ENCODE results near the gene RINT1. TPM values are rescaled to one million over a fixed set of nuclear protein-coding genes. Genes with fewer than 3 reads are reported as not detected.
A peak's percentile ranks its signal among the peaks of the same experiment; 100 is the strongest.

Gene RINT1
- total RNA-seq, 1 experiment from 2014 or later: 26.6 TPM

- TF ChIP-seq, protein P1, sequence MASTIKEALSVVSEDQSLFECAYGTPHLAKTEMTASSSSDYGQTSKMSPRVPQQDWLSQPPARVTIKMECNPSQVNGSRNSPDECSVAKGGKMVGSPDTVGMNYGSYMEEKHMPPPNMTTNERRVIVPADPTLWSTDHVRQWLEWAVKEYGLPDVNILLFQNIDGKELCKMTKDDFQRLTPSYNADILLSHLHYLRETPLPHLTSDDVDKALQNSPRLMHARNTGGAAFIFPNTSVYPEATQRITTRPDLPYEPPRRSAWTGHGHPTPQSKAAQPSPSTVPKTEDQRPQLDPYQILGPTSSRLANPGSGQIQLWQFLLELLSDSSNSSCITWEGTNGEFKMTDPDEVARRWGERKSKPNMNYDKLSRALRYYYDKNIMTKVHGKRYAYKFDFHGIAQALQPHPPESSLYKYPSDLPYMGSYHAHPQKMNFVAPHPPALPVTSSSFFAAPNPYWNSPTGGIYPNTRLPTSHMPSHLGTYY (CRISPR knock-in tag; IDR thresholded peaks at IDR 0.05): no peak
- TF ChIP-seq RORB (CRISPR knock-in tag; IDR thresholded peaks at IDR 0.05) (no peak), ZNF512 (CRISPR knock-in tag; IDR thresholded peaks at IDR 0.05; ENCODE audit: borderline replicate concordance) (no peak), GABPB1 (CRISPR knock-in tag; IDR thresholded peaks at IDR 0.05) (0 out of 2 replicates have a peak, but pooled peaks have one; percentile 9), ZNF219 (CRISPR knock-in tag; IDR thresholded peaks at IDR 0.05; ENCODE audit: borderline replicate concordance) (no peak), TEAD1 (CRISPR knock-in tag; IDR thresholded peaks at IDR 0.05) (peak; percentile 17; the same call in 1 of the 2 replicates), NFATC4 (CRISPR knock-in tag; IDR thresholded peaks at IDR 0.05) (no peak), NFYB (CRISPR knock-in tag; conservative IDR thresholded peaks at IDR 0.05; ENCODE audit: low read depth) (0 out of 2 replicates have a peak, but pooled peaks have one; percentile 7), ZNF263 (CRISPR knock-in tag; IDR thresholded peaks at IDR 0.05; ENCODE audit: low read depth) (0 out of 2 replicates have a peak, but pooled peaks have one; percentile 31), ATF3 (CRISPR knock-in tag; conservative IDR thresholded peaks at IDR 0.05) (no peak), AR (CRISPR knock-in tag; IDR thresholded peaks at IDR 0.05) (no peak), USF1 (CRISPR knock-in tag; IDR thresholded peaks at IDR 0.05) (no peak), USF2 (CRISPR knock-in tag; IDR thresholded peaks at IDR 0.05) (peak; percentile 60; the same call in 1 of the 2 replicates)
- TF ChIP-seq, protein P2, sequence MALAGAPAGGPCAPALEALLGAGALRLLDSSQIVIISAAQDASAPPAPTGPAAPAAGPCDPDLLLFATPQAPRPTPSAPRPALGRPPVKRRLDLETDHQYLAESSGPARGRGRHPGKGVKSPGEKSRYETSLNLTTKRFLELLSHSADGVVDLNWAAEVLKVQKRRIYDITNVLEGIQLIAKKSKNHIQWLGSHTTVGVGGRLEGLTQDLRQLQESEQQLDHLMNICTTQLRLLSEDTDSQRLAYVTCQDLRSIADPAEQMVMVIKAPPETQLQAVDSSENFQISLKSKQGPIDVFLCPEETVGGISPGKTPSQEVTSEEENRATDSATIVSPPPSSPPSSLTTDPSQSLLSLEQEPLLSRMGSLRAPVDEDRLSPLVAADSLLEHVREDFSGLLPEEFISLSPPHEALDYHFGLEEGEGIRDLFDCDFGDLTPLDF (CRISPR knock-in tag; IDR thresholded peaks at IDR 0.05): no peak
- TF ChIP-seq, protein P3, sequence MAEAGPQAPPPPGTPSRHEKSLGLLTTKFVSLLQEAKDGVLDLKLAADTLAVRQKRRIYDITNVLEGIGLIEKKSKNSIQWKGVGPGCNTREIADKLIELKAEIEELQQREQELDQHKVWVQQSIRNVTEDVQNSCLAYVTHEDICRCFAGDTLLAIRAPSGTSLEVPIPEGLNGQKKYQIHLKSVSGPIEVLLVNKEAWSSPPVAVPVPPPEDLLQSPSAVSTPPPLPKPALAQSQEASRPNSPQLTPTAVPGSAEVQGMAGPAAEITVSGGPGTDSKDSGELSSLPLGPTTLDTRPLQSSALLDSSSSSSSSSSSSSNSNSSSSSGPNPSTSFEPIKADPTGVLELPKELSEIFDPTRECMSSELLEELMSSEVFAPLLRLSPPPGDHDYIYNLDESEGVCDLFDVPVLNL (CRISPR knock-in tag; IDR thresholded peaks at IDR 0.05; ENCODE audit: borderline replicate concordance, low read depth): 0 out of 2 replicates have a peak, but pooled peaks have one; percentile 35
- TF ChIP-seq, protein P4, sequence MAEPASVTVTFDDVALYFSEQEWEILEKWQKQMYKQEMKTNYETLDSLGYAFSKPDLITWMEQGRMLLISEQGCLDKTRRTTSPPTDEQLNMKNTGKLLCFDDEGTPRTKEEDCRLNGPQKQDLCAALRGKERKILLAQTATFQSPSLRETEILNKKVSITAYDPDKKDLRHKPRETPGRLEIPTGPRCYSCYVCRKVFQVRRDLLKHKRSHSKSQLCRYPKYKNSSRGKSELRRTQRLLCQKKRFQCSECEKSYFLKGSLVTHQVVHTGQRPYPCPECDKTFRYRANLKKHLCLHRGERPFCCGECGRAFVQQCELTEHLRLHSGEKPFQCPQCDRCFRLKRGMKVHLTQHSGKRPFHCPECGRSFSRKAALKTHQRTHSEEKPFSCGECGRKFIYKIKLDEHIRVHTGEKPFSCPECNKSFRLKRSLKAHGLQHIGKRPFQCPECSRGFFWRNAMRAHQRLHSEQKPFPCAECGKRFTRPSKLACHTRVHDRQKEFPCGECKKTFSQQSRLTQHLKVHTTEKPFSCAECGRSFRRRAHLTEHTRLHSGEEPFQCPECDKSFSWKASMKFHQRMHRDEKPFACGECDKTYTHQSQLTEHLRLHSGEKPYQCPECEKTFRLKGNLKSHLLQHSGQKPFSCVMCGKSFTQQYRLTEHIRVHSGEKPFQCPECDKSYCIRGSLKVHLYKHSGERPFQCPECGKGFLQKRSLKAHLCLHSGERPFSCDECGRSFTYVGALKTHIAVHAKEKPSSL (CRISPR knock-in tag; conservative IDR thresholded peaks at IDR 0.05): no peak
- TF ChIP-seq, protein P5, sequence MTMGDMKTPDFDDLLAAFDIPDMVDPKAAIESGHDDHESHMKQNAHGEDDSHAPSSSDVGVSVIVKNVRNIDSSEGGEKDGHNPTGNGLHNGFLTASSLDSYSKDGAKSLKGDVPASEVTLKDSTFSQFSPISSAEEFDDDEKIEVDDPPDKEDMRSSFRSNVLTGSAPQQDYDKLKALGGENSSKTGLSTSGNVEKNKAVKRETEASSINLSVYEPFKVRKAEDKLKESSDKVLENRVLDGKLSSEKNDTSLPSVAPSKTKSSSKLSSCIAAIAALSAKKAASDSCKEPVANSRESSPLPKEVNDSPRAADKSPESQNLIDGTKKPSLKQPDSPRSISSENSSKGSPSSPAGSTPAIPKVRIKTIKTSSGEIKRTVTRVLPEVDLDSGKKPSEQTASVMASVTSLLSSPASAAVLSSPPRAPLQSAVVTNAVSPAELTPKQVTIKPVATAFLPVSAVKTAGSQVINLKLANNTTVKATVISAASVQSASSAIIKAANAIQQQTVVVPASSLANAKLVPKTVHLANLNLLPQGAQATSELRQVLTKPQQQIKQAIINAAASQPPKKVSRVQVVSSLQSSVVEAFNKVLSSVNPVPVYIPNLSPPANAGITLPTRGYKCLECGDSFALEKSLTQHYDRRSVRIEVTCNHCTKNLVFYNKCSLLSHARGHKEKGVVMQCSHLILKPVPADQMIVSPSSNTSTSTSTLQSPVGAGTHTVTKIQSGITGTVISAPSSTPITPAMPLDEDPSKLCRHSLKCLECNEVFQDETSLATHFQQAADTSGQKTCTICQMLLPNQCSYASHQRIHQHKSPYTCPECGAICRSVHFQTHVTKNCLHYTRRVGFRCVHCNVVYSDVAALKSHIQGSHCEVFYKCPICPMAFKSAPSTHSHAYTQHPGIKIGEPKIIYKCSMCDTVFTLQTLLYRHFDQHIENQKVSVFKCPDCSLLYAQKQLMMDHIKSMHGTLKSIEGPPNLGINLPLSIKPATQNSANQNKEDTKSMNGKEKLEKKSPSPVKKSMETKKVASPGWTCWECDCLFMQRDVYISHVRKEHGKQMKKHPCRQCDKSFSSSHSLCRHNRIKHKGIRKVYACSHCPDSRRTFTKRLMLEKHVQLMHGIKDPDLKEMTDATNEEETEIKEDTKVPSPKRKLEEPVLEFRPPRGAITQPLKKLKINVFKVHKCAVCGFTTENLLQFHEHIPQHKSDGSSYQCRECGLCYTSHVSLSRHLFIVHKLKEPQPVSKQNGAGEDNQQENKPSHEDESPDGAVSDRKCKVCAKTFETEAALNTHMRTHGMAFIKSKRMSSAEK (CRISPR knock-in tag; IDR thresholded peaks at IDR 0.05; ENCODE audit: borderline replicate concordance): no peak
- TF ChIP-seq, protein P6, sequence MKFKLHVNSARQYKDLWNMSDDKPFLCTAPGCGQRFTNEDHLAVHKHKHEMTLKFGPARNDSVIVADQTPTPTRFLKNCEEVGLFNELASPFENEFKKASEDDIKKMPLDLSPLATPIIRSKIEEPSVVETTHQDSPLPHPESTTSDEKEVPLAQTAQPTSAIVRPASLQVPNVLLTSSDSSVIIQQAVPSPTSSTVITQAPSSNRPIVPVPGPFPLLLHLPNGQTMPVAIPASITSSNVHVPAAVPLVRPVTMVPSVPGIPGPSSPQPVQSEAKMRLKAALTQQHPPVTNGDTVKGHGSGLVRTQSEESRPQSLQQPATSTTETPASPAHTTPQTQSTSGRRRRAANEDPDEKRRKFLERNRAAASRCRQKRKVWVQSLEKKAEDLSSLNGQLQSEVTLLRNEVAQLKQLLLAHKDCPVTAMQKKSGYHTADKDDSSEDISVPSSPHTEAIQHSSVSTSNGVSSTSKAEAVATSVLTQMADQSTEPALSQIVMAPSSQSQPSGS (CRISPR knock-in tag; IDR thresholded peaks at IDR 0.05; ENCODE audit: borderline replicate concordance, low read depth): no peak
Observed at GRCh38 chr7:105521717-105522463, 10.1 kb upstream of the RINT1 start, which contains the start of gene PUS7 (continued).

Measured in WTC11 (cell line).